Nephron progenitor cell (in vitro differentiated cells): Measurements from ENCODE around the gene SLC25A21.

Experiments used
- DNase-seq: peaks from one replicate; pipeline ENCODE4 v3.0.0; 2021
- H3K27ac Mint-ChIP-seq: 2 replicates; pipeline ENCODE4 v1.8.0; 2021; ENCODE audit warnings: mild to moderate bottlenecking, moderate library complexity, mixed read lengths
- H3K27me3 Mint-ChIP-seq: 2 replicates; pipeline ENCODE4 v1.8.0; 2021; ENCODE audit warnings: mild to moderate bottlenecking, low read depth, mixed read lengths; ENCODE audit not compliant: poor library complexity
- H3K36me3 Mint-ChIP-seq: 2 replicates; pipeline ENCODE4 v1.8.0; 2021; ENCODE audit warnings: low read depth, mixed read lengths
- H3K4me1 Mint-ChIP-seq: 2 replicates; pipeline ENCODE4 v1.8.0; 2021; ENCODE audit warnings: mixed read lengths
- H3K4me3 Mint-ChIP-seq: 2 replicates; pipeline ENCODE4 v1.8.0; 2021; ENCODE audit warnings: mild to moderate bottlenecking, moderate library complexity, mixed read lengths
- H3K9me3 Mint-ChIP-seq: 2 replicates; pipeline ENCODE4 v1.8.0; 2021; ENCODE audit warnings: mild to moderate bottlenecking, moderate library complexity, mixed read lengths
- TF ChIP-seq, protein P1 (sequence below): fragments of 200-600 bp; sonication (generic); IDR thresholded peaks from 2 replicates; pipeline ENCODE4 v1.5.0; 2021; ENCODE audit warnings: antibody characterized with exemption

The SLC25A21 gene

GRCh38 chr14:36718216-36718615 is 454.2 kb downstream of the SLC25A21 start:
- Mint-ChIP-seq H3K27ac (no peak overlapping the region), H3K27me3 (peaks cover 8% of the 10 kb centered on the region), H3K4me1 (peaks cover 3% of the 10 kb centered on the region), H3K36me3 (no peaks in the 10 kb centered on the region), H3K4me3 (no peak overlapping the region), H3K9me3 (no peaks in the 10 kb centered on the region)
- TF ChIP-seq, protein P1, sequence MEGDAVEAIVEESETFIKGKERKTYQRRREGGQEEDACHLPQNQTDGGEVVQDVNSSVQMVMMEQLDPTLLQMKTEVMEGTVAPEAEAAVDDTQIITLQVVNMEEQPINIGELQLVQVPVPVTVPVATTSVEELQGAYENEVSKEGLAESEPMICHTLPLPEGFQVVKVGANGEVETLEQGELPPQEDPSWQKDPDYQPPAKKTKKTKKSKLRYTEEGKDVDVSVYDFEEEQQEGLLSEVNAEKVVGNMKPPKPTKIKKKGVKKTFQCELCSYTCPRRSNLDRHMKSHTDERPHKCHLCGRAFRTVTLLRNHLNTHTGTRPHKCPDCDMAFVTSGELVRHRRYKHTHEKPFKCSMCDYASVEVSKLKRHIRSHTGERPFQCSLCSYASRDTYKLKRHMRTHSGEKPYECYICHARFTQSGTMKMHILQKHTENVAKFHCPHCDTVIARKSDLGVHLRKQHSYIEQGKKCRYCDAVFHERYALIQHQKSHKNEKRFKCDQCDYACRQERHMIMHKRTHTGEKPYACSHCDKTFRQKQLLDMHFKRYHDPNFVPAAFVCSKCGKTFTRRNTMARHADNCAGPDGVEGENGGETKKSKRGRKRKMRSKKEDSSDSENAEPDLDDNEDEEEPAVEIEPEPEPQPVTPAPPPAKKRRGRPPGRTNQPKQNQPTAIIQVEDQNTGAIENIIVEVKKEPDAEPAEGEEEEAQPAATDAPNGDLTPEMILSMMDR: no peak
- DNase-seq: no peak

GRCh38 chr14:36717363-36717762 is 455.0 kb downstream of the SLC25A21 start:
- Mint-ChIP-seq H3K4me3 (no peak overlapping the region), H3K27ac (no peak overlapping the region), H3K36me3 (no peaks in the 10 kb centered on the region), H3K9me3 (no peaks in the 10 kb centered on the region), H3K27me3 (peaks cover 8% of the 10 kb centered on the region), H3K4me1 (peaks cover 9% of the 10 kb centered on the region)
- TF ChIP-seq, protein P1: no peak
- DNase-seq: no peak

GRCh38 chr14:36716614-36717184 is 455.7 kb downstream of the SLC25A21 start:
- peaks cover 14% of the 10 kb centered on the region for H3K4me1 Mint-ChIP-seq
- TF ChIP-seq, protein P1: no peak
- H3K9me3 Mint-ChIP-seq: no peaks in the 10 kb centered on the region
- H3K27me3 Mint-ChIP-seq: peaks cover 5% of the 10 kb centered on the region
- H3K27ac Mint-ChIP-seq: no peak overlapping the region
- no peaks in the 10 kb centered on the region for H3K36me3 Mint-ChIP-seq
- no peak for DNase-seq
- no peak overlapping the region for H3K4me3 Mint-ChIP-seq

DNA sequence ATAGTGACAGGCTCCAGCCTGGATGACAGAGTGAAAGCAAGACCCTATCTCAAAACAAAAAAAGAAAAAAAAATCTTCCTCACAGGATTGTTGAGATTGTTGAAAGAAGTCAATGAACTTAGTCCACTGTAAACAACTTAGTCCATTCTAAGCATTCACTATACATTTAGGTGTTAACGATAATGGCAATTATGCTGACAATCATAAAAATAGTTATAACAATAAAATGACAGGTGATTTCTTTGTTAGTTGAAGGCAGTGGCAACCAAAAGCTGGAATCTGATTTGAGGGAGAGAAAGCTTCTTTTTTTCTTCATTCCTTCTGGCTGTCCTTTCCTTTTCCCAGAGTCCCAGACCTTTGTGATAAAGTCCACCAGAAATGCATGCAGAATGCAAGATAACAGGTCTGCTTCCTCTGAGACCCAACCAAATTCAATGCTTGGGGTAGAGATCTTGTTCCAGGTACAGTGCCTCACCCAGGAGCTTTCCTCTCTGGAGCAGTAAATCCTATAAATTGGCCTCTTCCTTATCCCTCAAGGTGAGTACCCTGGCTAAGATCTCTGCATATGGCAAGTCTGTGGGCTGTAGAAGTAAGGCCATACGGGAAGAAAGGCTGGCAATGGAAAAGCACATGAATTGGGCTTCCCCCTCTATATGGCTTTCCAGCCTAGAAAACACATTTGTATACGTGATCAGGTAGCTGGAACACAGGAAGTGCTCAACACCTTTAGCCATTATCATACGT is 458.3 kb downstream of the SLC25A21 start:
- Mint-ChIP-seq H3K27me3 (peaks cover 5% of the 10 kb centered on the region), H3K4me1 (peaks cover 14% of the 10 kb centered on the region), H3K9me3 (no peaks in the 10 kb centered on the region), H3K4me3 (no peak overlapping the region), H3K27ac (peak overlapping the region; percentile 20), H3K36me3 (no peaks in the 10 kb centered on the region)
- TF ChIP-seq, protein P1: no peak
- DNase-seq: no peak

DNA sequence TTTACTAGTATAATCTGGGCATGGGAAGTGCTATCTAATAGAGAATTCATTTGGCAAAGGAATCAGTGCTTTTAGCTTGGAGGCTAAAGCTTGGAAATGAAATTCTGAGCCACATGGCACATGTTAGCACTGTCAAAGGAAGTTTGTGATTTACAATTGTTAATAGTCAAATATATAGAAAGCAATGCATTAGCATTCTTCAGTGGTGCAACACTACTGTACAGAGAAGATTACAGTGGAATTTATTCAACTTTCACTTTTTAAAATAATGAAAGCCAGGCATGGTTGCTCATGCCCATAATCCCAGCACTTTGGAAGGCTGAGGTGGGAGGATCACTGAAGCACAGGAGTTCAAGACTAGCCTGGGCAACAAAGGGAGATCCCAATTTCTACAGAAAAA is 464.8 kb downstream of the SLC25A21 start:
- TF ChIP-seq, protein P1: no peak
- H3K27me3 Mint-ChIP-seq: peaks cover 5% of the 10 kb centered on the region
- H3K27ac Mint-ChIP-seq: no peak overlapping the region
- peaks cover 17% of the 10 kb centered on the region for H3K4me1 Mint-ChIP-seq
- no peak for DNase-seq
- peaks cover 15% of the 10 kb centered on the region for H3K36me3 Mint-ChIP-seq
- no peak overlapping the region for H3K4me3 Mint-ChIP-seq
- H3K9me3 Mint-ChIP-seq: peaks cover 4% of the 10 kb centered on the region

GRCh38 chr14:36702474-36702873 is 469.9 kb downstream of the SLC25A21 start:
- Mint-ChIP-seq H3K36me3 (peaks cover 39% of the 10 kb centered on the region), H3K27me3 (peaks cover 5% of the 10 kb centered on the region), H3K4me1 (peaks cover 18% of the 10 kb centered on the region), H3K4me3 (no peak overlapping the region), H3K9me3 (peaks cover 27% of the 10 kb centered on the region), H3K27ac (no peak overlapping the region)
- DNase-seq: no peak
- TF ChIP-seq, protein P1: no peak
